GM18873 (cell line): Measurements from ENCODE around the gene MYH15.

ENCODE experiments used
- ATAC-seq: cut with Tn5 transposase; IDR thresholded peaks from one replicate; pipeline ENCODE4 v1.9.1; 2021; ENCODE audit warnings: mild to moderate bottlenecking, moderate library complexity, moderate number of reproducible peaks; ENCODE audit not compliant: unreplicated experiment, low FRiP score

MYH15 gene

DNA sequence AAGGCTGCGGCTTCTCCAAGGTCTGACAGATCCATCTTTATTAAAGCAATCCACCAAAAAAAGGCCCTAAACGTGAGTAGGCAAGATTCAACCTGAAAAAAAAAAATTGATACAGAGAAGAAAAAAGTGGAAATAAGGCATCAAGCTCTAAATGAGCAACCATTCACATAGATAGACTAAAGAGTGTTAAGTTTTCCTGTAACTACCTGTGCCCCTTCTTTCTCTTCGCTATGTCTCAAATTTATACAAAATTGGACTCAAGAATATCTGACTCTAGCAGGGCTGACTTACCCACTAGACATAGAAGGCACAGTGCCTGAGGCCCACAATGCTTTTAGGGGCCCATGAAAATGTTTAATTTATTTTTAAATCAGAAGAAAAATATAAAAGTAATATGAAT lies at the start of gene MYH15:
Gene MYH15, minus strand, starts transcription at position 101 of the 400 bp plus-strand sequence. Its CDS starts 66 bp downstream, at position 35.
- ATAC-seq: no peak

DNA sequence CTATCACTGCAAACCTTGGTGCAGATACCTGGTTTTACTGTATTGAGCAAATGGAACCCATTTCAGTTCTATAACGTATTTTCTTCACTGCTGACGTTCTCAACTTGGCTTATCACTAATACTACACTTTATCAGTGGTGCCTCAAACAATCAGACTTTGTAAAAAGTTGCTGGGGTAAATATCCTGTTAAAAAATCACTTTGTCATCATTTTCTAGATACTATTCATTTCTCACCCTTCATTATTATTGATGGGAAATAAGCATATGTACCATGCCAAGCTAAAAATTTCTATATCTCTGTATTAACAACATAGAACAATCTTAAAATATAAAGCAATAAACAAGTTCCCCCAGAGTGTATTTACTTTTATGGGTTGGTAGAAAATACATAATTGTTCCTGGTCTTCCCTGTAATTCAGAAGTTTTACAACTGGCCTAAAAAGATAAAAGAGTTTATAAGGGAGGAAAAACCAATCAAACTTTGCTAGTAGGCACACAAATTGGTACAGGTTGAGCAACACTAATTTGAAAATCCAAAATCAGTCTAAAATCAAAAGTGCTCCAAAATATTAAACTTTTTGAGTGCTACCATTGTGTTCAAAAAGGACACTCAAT lies 45.7 kb upstream of the MYH15 start:
- ATAC-seq: no peak

DNA sequence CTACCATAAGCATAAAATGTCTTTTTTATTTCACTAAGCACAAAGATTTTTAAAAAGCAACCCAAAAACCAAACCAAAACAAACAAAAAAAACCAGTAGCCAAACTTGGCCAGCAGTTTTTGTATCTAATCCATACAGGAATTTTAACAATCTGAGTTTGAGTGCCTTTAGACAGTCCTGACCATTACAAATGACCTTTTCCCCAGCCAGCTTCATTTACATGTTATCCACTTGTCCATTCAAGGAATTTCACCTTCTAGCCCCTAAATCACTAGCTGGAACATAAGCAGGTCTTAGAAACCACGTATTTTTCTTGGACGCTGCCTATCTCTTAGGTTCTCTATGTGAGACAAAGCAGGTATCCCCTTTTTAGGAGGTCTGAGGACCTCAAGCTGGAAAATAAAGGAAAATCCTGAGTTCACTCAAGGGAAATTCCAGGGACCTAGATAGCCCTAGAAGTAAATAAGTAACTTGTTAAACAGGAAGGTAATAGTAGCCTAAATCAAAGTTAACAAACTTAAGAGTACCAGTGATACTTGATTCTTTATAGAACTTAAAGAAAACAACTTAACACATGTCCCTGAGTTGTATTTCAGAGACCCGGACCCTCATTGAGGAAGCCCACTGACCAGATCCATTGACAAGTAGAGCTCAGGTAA lies 44.6 kb upstream of the MYH15 start:
- ATAC-seq: no peak

DNA sequence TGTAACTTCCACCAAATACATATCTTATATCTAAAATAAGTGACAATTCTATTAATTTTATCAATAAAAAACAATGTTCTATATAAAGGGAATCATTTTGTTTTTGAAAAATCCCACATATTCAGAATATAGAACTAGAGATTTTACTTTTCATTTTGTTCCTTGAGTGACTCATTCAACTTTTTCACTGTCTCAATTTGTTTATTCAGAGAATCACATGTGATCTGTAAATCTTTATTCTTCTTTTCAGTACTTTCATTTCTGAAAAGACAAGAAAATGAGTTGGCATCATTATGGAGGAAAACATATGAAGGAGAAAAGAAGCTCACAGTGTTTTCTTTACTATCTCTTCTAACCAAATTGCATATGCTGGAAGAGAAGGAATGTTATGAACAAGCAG lies 43.8 kb upstream of the MYH15 start:
- ATAC-seq: no peak

DNA sequence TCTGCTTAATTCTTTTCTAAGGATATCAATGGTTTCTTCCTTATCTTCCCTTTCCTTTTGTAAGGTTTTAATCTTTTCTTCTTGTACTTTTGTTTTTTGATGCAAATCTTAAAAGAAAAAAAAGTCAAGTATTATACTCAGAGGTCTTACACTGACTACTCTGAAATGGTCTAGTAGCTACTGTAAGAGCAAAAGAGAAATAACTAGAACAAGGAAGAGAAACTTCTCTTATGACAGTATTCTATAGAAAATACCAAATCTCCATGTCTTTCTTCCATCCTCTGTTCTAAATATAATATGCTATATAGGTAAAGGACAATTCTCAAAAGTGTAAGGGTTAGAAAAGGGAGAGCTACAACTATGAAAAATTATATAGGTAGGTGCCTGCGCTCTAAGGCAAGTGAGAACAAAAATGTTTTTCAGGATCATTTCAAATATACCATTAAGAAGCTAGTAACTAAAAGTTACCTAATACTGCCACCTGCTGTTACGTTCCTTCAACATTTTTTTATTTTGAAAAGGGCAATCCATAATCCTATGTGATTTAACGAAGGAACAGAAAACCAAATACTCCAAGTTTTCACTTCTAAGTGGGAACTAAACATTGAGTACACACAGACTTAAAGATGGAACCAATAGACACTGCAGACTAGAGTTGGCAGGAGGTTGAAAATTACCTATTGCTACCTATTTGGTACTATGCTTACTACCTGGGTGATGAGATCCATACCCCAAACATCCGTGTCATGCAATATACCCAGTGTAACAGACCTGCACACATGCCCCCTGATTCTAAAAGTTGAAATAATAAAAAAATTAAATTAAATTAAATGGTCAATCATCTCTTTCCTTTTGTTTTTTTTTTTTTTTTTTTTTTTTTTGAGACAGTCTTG lies 42.1 kb upstream of the MYH15 start:
- no peak for ATAC-seq

DNA sequence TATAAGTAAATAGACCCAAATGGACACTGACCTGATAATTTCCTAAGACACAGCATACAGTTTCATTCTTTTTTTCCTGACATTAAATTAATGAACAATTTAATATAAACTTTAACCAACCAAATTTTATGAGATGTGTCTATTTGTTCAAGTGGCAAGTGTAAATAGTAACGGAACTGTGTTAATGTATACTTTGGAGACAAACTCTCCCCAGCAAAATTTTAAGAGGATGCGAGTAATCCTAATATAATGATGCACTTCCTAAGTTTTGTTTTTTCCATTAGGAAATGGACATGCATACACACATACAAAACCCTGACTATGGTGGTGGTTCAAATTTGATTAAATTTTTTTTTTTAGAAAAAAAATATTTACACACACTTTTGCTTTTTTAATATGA lies 38.5 kb upstream of the MYH15 start:
- no peak for ATAC-seq

DNA sequence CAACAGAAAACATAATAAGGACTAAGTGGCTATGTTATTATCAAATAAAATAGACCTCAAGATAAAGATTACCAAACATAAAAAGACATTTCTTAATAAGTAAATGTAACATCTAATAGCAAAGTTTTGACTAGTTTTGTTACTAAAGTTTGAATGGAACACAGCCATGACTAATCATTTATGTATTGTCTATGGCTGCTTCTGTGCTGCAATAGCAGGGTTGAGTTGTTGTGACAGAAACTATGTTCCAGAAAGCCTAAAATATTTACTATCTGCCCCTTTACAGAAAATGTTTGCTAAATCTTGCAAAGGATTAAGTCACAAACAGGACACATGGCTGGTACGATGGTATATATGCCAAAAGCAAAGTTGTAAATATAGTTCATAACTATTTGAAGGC lies 37.9 kb upstream of the MYH15 start:
- ATAC-seq: no peak

DNA sequence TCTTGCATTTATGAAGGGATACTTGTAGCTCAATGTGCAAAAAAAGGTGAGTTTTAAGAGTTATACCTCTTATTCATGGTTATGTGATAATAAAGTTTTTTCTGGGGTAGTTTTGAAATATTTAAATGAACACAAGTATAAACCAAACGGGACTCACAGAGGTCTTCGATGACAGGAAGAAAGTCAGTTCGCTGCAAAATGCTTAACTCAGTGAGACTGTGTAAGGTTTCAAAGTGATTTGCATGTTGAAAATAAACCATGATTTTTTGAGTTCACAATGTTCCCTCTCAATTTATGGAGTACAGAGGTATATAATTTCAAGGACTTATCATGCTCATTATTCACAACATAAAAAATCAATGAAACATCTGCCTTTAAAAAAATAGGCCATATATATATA lies 36.3 kb upstream of the MYH15 start:
- no peak for ATAC-seq

DNA sequence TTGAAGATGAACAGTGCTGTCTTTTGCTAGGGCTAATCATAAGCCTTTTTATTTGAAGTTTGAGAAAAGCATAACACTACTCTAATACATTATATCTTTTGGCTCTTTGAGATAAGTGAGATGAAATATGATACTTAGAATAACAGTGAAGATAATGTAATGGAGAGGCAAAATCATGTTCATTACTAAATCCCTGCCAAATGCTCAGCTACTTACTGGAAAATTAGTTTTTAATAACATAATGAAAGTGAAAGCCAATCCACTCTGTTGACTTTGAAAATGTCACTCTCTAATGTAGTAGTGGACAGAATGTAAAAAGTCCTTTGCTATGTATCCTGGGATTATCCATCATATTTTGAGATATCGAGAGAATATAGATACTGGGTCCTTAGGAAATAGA lies 35.9 kb upstream of the MYH15 start:
- ATAC-seq: no peak

DNA sequence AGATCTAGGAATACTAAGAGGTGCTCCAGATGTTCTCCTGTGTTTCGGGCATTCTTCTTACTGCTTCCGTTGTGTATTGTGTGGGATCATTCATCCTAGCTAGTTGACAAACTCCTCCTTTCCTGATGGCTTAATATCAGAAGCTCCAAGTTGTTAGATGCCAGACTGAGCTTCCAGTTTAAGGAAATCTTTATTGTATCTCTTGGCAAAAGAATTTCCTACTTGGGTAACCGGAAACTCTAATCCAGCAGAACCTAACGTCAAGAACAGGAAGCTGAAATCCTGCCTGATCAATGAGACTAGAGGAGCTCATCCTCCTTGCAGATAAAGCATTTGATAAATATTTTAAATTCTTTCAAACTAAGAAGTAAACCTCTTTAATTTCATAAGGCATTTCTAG lies 27.7 kb upstream of the MYH15 start:
- ATAC-seq: no peak

DNA sequence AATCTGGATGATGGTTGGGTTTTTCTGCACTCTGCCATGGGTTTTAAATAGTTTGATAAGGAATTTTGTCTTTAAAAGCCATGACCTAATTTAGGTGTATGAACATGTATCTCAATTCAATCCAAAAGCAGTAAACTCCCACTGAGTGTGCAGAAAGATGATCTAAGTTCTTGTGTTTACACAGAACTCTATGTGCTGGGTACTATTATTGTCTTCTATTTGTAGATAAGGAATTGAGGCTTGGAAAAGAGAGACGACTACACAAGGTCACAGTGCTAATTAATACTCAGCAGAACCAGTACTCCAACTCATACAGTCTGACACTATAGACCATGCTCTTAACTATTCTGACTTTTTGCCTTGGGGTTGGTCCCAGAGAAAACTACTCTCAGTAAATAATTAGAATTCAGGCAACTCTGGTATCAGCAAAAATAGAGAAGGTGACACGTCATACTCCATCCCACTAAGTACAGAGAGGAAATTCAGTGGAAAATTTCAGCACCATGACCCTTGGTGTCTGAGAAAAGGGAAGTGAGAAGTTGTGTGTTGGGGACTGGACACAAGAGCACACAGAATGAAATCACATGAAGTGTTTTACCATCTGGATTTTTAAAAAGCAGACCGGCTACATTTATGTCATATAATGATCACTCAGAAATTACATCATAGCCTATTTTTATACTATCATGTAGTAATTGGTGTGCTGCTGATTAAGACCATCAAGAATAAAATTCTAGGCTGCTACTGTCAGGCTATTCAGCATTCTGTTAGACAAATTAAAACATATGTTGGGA lies 18.3 kb upstream of the MYH15 start:
- peak; percentile 85 for ATAC-seq

DNA sequence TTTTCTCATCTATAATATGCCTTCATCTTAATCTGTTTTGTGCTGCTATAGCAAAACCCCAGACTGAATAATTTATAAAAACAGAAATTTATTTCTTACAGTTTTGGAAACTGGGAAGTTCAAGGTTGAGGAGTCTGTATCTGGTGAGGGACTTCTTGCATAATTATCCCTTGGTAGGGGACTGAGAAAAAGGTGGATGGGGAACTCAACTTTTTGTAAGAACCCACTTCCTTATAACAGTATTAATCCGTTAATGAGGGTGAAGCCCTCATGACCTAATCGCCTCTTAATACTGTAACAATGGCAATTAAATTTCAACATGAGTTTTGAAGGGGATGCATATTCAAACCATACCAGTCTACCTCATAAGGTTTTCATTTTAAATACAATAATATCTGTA lies 17.4 kb upstream of the MYH15 start:
- no peak for ATAC-seq

DNA sequence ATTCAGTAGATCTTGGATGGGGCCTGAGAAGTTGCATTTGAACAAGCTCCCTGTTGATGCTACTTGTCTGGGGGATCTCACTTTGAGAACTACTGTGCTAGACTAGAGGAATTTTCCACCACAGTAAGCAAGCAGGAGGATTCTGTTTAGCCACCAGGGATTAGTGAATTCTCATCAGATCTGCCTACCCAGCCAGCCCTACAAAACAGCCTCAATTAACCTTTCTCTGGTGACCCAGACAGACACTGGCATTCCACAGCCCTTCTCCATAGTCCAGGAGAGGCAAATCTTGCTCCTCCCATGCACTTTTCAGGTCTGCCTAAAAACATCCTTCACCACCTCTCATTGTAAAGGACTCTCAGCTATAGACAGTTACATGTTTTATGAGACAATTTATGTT lies 16.7 kb upstream of the MYH15 start:
- no peak for ATAC-seq

DNA sequence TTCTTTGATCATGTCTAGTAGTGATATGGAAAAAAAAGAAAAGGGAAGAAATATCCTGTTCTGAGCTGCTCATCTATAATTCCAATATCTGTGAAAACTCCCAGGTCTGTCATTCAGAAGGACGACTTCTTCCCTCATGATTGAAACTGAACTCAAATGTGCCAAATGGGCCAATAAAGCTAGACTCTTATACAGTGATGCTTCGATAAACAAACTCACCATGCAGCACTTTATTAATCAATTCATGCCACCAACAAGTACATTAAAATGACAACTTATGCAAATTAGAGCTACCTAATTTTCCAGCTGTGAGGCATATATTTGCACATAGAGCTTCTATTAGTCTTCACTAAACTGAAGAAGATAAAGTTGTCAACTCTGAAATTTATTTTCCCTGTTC lies 15.6 kb upstream of the MYH15 start:
- no peak for ATAC-seq

DNA sequence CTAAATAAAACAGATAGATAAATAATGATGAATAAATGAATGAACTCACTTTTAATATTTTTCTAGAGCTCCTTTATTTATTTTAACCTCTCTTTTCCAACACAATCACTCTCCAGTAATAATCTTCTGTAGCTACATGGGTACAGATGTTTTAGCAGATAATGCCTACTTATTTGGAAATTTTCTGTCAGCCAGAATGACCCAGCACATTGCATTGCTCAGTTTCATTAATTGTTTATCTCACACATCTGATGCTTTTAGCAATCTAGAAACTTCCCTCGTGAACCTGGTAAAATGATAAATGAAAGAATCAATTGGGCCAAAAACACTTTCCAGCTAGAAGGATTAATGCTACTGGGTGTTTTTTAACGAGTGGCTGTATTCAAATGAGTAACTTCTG lies 14.9 kb upstream of the MYH15 start:
- ATAC-seq: no peak

DNA sequence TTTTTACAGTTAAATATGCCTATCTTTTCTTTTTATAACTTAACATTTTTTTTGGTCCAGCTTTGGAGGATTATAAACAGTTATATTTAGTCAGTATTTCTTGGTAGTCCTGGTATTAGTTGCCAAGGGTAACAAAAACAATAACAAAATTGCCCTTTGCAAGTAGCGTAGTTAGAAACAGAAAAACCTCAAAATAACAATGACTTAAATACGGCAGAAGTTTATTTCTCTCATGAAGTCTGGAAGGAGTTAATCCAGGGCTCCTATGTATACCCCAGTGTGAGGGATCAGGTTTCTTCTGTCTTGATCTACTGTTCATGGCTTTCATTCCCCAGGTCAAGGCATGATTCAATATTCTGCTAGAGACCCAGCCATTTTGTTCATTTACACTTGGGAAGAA lies 14.1 kb upstream of the MYH15 start:
- no peak for ATAC-seq

DNA sequence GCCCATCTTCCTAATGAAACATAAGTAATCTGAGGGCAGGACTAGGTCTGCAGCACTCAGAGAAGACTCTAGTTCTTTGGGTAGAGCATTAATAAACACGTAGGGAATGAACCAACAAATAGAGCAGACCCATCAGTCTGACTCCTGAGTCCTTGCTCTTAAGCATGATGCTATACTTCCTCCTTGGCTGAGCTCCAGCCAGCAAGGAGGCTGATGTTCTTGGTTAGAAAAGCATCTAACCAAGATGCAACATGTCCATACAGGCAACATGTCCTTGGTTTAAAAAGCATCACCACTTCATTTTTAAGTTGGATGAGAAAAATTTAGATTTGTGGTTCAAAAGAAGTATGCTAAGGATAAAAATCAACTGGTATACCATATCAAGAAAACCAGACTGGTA lies 8.5 kb upstream of the MYH15 start:
- ATAC-seq: no peak

DNA sequence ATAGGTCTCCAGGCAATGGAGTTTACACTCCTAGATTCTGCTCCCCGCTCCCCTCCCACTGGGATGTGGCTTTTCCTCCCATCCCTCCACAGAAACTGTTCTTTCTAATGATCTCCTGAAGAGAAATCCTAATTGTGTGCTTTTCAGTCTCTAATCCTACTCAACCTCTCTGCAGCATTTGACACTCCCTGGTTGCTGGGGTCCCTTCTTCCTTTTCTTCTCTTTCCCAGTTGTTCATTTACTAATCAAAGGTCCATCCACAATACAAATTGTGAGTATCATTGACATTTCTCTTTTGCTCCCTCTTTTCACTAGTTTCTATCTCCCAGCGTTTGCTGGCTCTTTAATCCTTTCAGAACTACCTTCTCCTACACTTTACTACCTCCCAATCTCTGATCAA lies 6.5 kb upstream of the MYH15 start:
- no peak for ATAC-seq

DNA sequence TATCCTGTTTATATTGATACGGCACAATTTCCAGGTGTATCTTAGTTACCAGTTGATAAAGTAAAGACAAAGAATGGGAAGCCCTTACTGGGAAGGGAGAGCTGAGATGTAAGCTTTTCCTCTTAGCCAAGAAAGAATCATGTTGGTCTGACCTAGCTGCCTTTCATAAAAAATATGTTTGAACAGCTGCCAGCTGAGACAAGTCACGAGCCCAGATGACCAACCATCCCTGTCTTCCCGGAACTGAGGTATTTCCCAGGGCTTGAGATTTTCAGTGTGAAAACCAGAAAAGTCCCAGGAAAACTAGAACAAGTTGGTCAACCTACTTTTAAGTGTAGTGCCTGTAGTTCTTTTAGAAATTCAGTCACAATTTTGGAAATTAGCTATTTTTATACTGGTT lies 3.6 kb upstream of the MYH15 start:
- no peak for ATAC-seq

DNA sequence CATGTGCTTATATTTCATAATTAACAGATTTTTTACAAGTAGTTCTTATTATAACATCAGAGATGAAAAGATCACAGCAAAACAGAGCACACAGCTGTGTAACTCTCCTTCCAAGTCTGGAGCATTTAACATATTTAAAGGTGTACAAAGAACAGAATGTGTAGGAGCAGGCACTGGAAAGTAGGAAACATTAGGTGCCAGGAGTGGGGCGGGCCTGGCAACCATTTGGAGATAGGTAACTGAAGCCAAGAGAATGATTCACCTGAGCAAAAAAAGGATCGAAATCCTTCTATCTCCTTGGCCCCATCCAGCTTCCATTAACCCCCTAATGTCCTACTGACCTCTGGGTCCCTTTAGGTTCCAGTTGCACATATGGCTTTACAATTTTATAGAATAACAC lies 2.3 kb upstream of the MYH15 start:
- ATAC-seq: no peak

DNA sequence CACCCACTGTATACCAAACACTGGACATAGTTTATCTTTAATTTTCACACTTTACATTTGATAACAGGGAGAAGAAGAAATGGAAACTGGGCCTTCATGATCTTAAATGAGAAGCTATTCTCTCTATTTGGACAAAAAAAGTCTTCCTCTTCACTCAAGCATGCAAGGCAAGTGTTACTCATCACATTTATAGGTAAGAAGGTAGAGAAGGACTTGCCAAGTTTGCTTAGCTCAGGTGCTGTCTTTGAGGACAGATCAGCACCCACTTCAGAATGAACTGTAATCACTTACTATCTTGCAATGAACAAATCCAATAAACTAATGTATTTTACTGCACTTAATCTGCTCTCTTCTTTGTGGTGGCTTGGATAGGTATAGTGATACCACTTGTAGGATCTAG lies 1.1 kb upstream of the MYH15 start:
- ATAC-seq: no peak
